ENCODE data around the gene SLMAP.

Gene SLMAP

GRCh38 chr3:57737840-57738239 lies 18.3 kb upstream of the SLMAP start:
- H3K4me3 Mint-ChIP-seq: no peak overlapping the region
- no peak overlapping the region for H3K27ac Mint-ChIP-seq
- ATAC-seq (replicated peaks): no peak
- H3K27me3 Mint-ChIP-seq: no peaks in the 10 kb centered on the region
- no peaks in the 10 kb centered on the region for H3K4me1 Mint-ChIP-seq (ENCODE audit: low read depth in 2 of 2)
- DNase-seq: no peak
- no peaks in the 10 kb centered on the region for H3K9me3 Mint-ChIP-seq
- H3K36me3 Mint-ChIP-seq (ENCODE audit: insufficient read depth): no peaks in the 10 kb centered on the region

GRCh38 chr3:57738391-57738790 lies 17.7 kb upstream of the SLMAP start:
- ATAC-seq (replicated peaks) (no peak), DNase-seq (no peak)
- H3K27me3 Mint-ChIP-seq: no peaks in the 10 kb centered on the region
- no peaks in the 10 kb centered on the region for H3K4me1 Mint-ChIP-seq (ENCODE audit: low read depth in 2 of 2)
- H3K9me3 Mint-ChIP-seq: no peaks in the 10 kb centered on the region
- no peak overlapping the region for H3K4me3 Mint-ChIP-seq
- H3K36me3 Mint-ChIP-seq (ENCODE audit: insufficient read depth): no peaks in the 10 kb centered on the region
- H3K27ac Mint-ChIP-seq: no peak overlapping the region

- Mint-ChIP-seq H3K27me3 (no peaks in the 10 kb centered on the region), H3K36me3 (ENCODE audit: insufficient read depth) (no peaks in the 10 kb centered on the region), H3K4me3 (no peak overlapping the region), H3K4me1 (ENCODE audit: low read depth in 2 of 2) (no peaks in the 10 kb centered on the region), H3K27ac (no peak overlapping the region), H3K9me3 (no peaks in the 10 kb centered on the region)
- DNase-seq (no peak), ATAC-seq (replicated peaks) (no peak)
Observed at GRCh38 chr3:57740027-57740426, 16.1 kb upstream of the SLMAP start.

- Mint-ChIP-seq H3K4me3 (no peak overlapping the region), H3K9me3 (no peaks in the 10 kb centered on the region), H3K4me1 (ENCODE audit: low read depth in 2 of 2) (no peaks in the 10 kb centered on the region), H3K36me3 (ENCODE audit: insufficient read depth) (no peaks in the 10 kb centered on the region), H3K27me3 (no peaks in the 10 kb centered on the region), H3K27ac (no peak overlapping the region)
- DNase-seq (no peak), ATAC-seq (replicated peaks) (no peak)
Observed at GRCh38 chr3:57743496-57743895, 12.6 kb upstream of the SLMAP start.

- H3K36me3 Mint-ChIP-seq (ENCODE audit: insufficient read depth): no peaks in the 10 kb centered on the region
- DNase-seq (no peak), ATAC-seq (replicated peaks) (no peak)
- no peak overlapping the region for H3K27ac Mint-ChIP-seq
- H3K4me3 Mint-ChIP-seq: no peak overlapping the region
- H3K9me3 Mint-ChIP-seq: no peaks in the 10 kb centered on the region
- no peaks in the 10 kb centered on the region for H3K4me1 Mint-ChIP-seq (ENCODE audit: low read depth in 2 of 2)
- H3K27me3 Mint-ChIP-seq: no peaks in the 10 kb centered on the region
Observed at GRCh38 chr3:57745101-57745500, 11.0 kb upstream of the SLMAP start.

- ATAC-seq (replicated peaks) (no peak), DNase-seq (no peak)
- Mint-ChIP-seq H3K27me3 (no peaks in the 10 kb centered on the region), H3K4me3 (no peak overlapping the region), H3K36me3 (ENCODE audit: insufficient read depth) (no peaks in the 10 kb centered on the region), H3K4me1 (ENCODE audit: low read depth in 2 of 2) (no peaks in the 10 kb centered on the region), H3K27ac (no peak overlapping the region), H3K9me3 (no peaks in the 10 kb centered on the region)
Observed at GRCh38 chr3:57746156-57747010, 9.7 kb upstream of the SLMAP start.

GRCh38 chr3:57749542-57749941 lies 6.6 kb upstream of the SLMAP start:
- Mint-ChIP-seq H3K27ac (no peak overlapping the region), H3K27me3 (no peaks in the 10 kb centered on the region), H3K4me3 (no peak overlapping the region), H3K36me3 (ENCODE audit: insufficient read depth) (no peaks in the 10 kb centered on the region), H3K4me1 (ENCODE audit: low read depth in 2 of 2) (no peaks in the 10 kb centered on the region), H3K9me3 (no peaks in the 10 kb centered on the region)
- DNase-seq: no peak
- ATAC-seq (replicated peaks): no peak

- ATAC-seq (replicated peaks): no peak
- no peaks in the 10 kb centered on the region for H3K9me3 Mint-ChIP-seq
- no peak for DNase-seq
- no peak overlapping the region for H3K4me3 Mint-ChIP-seq
- no peak overlapping the region for H3K27ac Mint-ChIP-seq
- H3K4me1 Mint-ChIP-seq (ENCODE audit: low read depth in 2 of 2): peaks cover 7% of the 10 kb centered on the region in 2 donors
- peaks cover 8% of the 10 kb centered on the region for H3K36me3 Mint-ChIP-seq (ENCODE audit: insufficient read depth)
- no peaks in the 10 kb centered on the region for H3K27me3 Mint-ChIP-seq
Observed at GRCh38 chr3:57752307-57752706, 3.8 kb upstream of the SLMAP start.

GRCh38 chr3:57753016-57753415 lies 3.1 kb upstream of the SLMAP start:
- H3K9me3 Mint-ChIP-seq: no peaks in the 10 kb centered on the region
- H3K27me3 Mint-ChIP-seq: no peaks in the 10 kb centered on the region
- peaks cover 15% of the 10 kb centered on the region for H3K36me3 Mint-ChIP-seq (ENCODE audit: insufficient read depth)

GRCh38 chr3:57755368-57755675 lies 787 bp upstream of the SLMAP start:
- Mint-ChIP-seq H3K4me1 (ENCODE audit: low read depth in 2 of 2) (peaks cover 21 to 33% of the 10 kb centered on the region in 2 donors), H3K27ac (peak overlapping the region; percentile 93 to 95), H3K4me3 (peak overlapping the region; percentile 94 to 96), H3K27me3 (no peaks in the 10 kb centered on the region), H3K36me3 (ENCODE audit: insufficient read depth) (peaks cover 20% of the 10 kb centered on the region), H3K9me3 (no peaks in the 10 kb centered on the region)
- peak in 1 of 3 experiments; percentile 7 for DNase-seq
- no peak for ATAC-seq (replicated peaks)

More at GRCh38 chr3:57753016-57753415, 3.1 kb upstream of the SLMAP start:
- DNase-seq (no peak), ATAC-seq (replicated peaks) (no peak)
- Mint-ChIP-seq H3K4me3 (no peak overlapping the region), H3K27ac (no peak overlapping the region), H3K4me1 (ENCODE audit: low read depth in 2 of 2) (peaks cover 14% of the 10 kb centered on the region in 2 donors)

GRCh38 chr3:57756528-57757401 lies 656 bp downstream of the SLMAP start:
- H3K4me1 Mint-ChIP-seq (ENCODE audit: low read depth in 2 of 2): peaks cover 26 to 33% of the 10 kb centered on the region in 2 donors
- ATAC-seq (replicated peaks): peak; percentile 21

GRCh38 chr3:57757642-57758297 lies 1.7 kb downstream of the SLMAP start:
- Mint-ChIP-seq H3K36me3 (ENCODE audit: insufficient read depth) (peaks cover 32% of the 10 kb centered on the region), H3K9me3 (no peaks in the 10 kb centered on the region), H3K4me3 (peak overlapping the region; percentile 94 to 96), H3K4me1 (ENCODE audit: low read depth in 2 of 2) (peaks cover 29 to 39% of the 10 kb centered on the region in 2 donors), H3K27me3 (no peaks in the 10 kb centered on the region), H3K27ac (peak overlapping the region in 1 of 2 donors; percentile 95)
- ATAC-seq (replicated peaks): no peak
- DNase-seq: no peak

More at GRCh38 chr3:57756528-57757401, 656 bp downstream of the SLMAP start:
- peaks cover 32% of the 10 kb centered on the region for H3K36me3 Mint-ChIP-seq (ENCODE audit: insufficient read depth)
- peak overlapping the region; percentile 93 to 95 for H3K27ac Mint-ChIP-seq
- no peaks in the 10 kb centered on the region for H3K9me3 Mint-ChIP-seq
- no peak for DNase-seq
- peak overlapping the region; percentile 94 to 96 for H3K4me3 Mint-ChIP-seq
- no peaks in the 10 kb centered on the region for H3K27me3 Mint-ChIP-seq

GRCh38 chr3:57758686-57759085 lies 2.6 kb downstream of the SLMAP start:
- ATAC-seq (replicated peaks): no peak
- Mint-ChIP-seq H3K27ac (no peak overlapping the region), H3K4me1 (ENCODE audit: low read depth in 2 of 2) (peaks cover 37 to 48% of the 10 kb centered on the region in 2 donors), H3K9me3 (no peaks in the 10 kb centered on the region), H3K27me3 (no peaks in the 10 kb centered on the region), H3K36me3 (ENCODE audit: insufficient read depth) (peaks cover 40% of the 10 kb centered on the region), H3K4me3 (peak overlapping the region; percentile 27 to 96)
- no peak for DNase-seq
